Stimulated activated naive CD4-positive, alpha-beta T cell (primary cell): Measurements from ENCODE around the gene NRARP.
"Not testable (repeated sequence)": the region's sequence is repeated elsewhere in the genome, so short reads cannot be mapped to it uniquely, and the experiment has no call there.

Experiments
- DNase-seq, 6 experiments: peaks; one replicate each; lab custom pipeline; 2025; lab: John Stamatoyannopoulos, UW

NRARP gene

GRCh38 chr9:137302118-137302448, at the start of gene NRARP:
TSS of gene NRARP (minus strand) at chr9:137302271. CDS start at chr9:137301928, 343 bp downstream.
- DNase-seq = peak; percentile 82 to 93 (median 91)

- DNase-seq = no peak
Observed at GRCh38 chr9:137350696-137351584, 48.9 kb upstream of the NRARP start.

- DNase-seq = no peak
Observed at GRCh38 chr9:137349471-137350033, 47.5 kb upstream of the NRARP start.

- DNase-seq = no peak
Observed at GRCh38 chr9:137348769-137349470, 46.8 kb upstream of the NRARP start.

GRCh38 chr9:137347928-137348327, 45.9 kb upstream of the NRARP start:
- DNase-seq = no peak

- DNase-seq = no peak
Observed at GRCh38 chr9:137342482-137342881, 40.4 kb upstream of the NRARP start.

- DNase-seq = no peak
Observed at GRCh38 chr9:137341227-137341626, 39.2 kb upstream of the NRARP start.

- DNase-seq = not testable (repeated sequence)
Observed at GRCh38 chr9:137339908-137340462, 37.9 kb upstream of the NRARP start.

- DNase-seq = no peak
Observed at GRCh38 chr9:137339045-137339907, 37.2 kb upstream of the NRARP start.

- no peak for DNase-seq
Observed at GRCh38 chr9:137336735-137337134, 34.7 kb upstream of the NRARP start.

GRCh38 chr9:137333016-137333671, 31.1 kb upstream of the NRARP start:
- DNase-seq = no peak

GRCh38 chr9:137331929-137332328, 29.9 kb upstream of the NRARP start:
- no peak for DNase-seq

- no peak for DNase-seq
Observed at GRCh38 chr9:137330689-137331088, 28.6 kb upstream of the NRARP start.

GRCh38 chr9:137329590-137329989, 27.5 kb upstream of the NRARP start:
- not testable (repeated sequence) for DNase-seq

- DNase-seq = not testable (repeated sequence)
Observed at GRCh38 chr9:137327641-137328550, 25.8 kb upstream of the NRARP start.

- DNase-seq = no peak
Observed at GRCh38 chr9:137326445-137327065, 24.5 kb upstream of the NRARP start.

GRCh38 chr9:137325799-137326198, 23.7 kb upstream of the NRARP start:
- no peak for DNase-seq

GRCh38 chr9:137325124-137325523, 23.1 kb upstream of the NRARP start:
- DNase-seq = no peak

- no peak for DNase-seq
Observed at GRCh38 chr9:137323531-137324331, 21.7 kb upstream of the NRARP start.
